Activated naive CD4-positive, alpha-beta T cell treated with anti-CD3 and anti-CD28 coated beads, Interleukin-2, amount 10 ng/mL, durations not matched to agents 7 days and 5 days (primary cell): Measurements from ENCODE around the gene OXLD1.

Source experiments
- CTCF ChIA-PET: fragments of 350-600 bp; sonication (Branson Sonifier 250); formaldehyde crosslinking; loops from one replicate; lab custom pipeline; 2021; ENCODE audit warnings: antibody characterized with exemption; lab: Charles Lee
- DNase-seq: peaks from one replicate; pipeline ENCODE4 v3.0.0-alpha.2; 2020
- H3K27ac Mint-ChIP-seq: one replicate; pipeline ENCODE4 v1.8.0; 2021; ENCODE audit warnings: mild to moderate bottlenecking, moderate library complexity, mixed read lengths
- H3K27me3 Mint-ChIP-seq: one replicate; pipeline ENCODE4 v1.8.0; 2021; ENCODE audit warnings: mild to moderate bottlenecking, mixed read lengths
- H3K36me3 Mint-ChIP-seq: one replicate; pipeline ENCODE4 v1.8.0; 2021; ENCODE audit warnings: mixed read lengths
- H3K4me1 Mint-ChIP-seq: one replicate; pipeline ENCODE4 v1.8.0; 2021; ENCODE audit warnings: mixed read lengths
- H3K4me3 Mint-ChIP-seq: one replicate; pipeline ENCODE4 v1.8.0; 2021; ENCODE audit warnings: mild to moderate bottlenecking, moderate library complexity, mixed read lengths
- H3K9me3 Mint-ChIP-seq: one replicate; pipeline ENCODE4 v1.8.0; 2021; ENCODE audit warnings: mixed read lengths

OXLD1 gene

DNA sequence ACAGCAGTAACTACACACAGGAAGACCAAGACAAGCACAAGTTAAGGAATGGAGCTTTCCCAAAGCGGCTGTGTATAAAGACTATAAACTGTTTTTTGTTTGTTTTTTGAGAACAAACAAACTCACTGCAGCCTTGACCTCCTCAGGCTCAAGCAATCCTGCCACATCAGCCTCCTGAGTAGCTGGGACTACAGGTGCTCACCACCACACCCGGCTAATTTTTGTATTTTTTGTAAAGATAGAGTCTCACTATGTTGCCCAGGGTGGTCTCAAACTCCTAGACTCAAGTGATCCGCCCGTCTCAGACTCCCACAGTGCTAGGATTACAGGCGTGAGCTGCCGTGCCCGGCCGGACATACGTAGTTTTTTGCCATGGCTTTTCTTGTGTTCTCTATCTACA, 6.0 kb downstream of the OXLD1 start:
- DNase-seq, result no peak
- Mint-ChIP-seq H3K27me3 (no peaks in the 10 kb centered on the region), H3K9me3 (no peaks in the 10 kb centered on the region), H3K4me1 (peaks cover 42% of the 10 kb centered on the region), H3K36me3 (peaks cover 8% of the 10 kb centered on the region), H3K4me3 (no peak overlapping the region), H3K27ac (no peak overlapping the region)
- CTCF ChIA-PET, result interaction anchor here (1.4 kb wide), 1 partner anchor 60 kb away, joined by 4 read pairs; no protein-coding TSS in a partner anchor

- Mint-ChIP-seq H3K4me3 (no peak overlapping the region), H3K36me3 (no peaks in the 10 kb centered on the region), H3K27ac (no peak overlapping the region), H3K4me1 (peaks cover 37% of the 10 kb centered on the region), H3K27me3 (no peaks in the 10 kb centered on the region), H3K9me3 (no peaks in the 10 kb centered on the region)
- CTCF ChIA-PET, result no interaction called here
- no peak for DNase-seq
These were observed 7.4 kb downstream of the OXLD1 start for GRCh38 chr17:81659038-81659437.

DNA sequence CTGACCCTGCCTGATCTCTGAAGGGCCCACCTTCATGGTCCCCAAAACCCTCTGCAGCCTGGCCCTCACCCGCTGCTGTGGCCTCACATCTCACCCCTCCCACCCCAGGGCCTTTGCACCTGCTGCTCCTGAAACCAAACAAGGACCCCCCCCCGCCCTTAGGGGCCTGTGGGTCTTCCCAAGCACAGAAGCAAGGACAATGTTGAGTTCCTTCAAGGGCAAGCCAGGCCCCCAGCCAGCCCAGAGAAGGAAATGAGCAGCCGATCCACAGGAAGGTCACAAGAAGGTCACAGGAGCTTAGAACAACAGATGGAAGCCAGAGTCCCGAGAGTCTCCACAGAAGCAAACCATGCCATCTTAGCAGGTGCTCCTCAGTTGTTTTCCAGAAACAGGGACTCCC, 9.6 kb downstream of the OXLD1 start:
- Mint-ChIP-seq H3K27ac (peak overlapping the region; percentile 67), H3K4me3 (no peak overlapping the region), H3K9me3 (no peaks in the 10 kb centered on the region), H3K36me3 (peaks cover 2% of the 10 kb centered on the region), H3K27me3 (peaks cover 7% of the 10 kb centered on the region), H3K4me1 (peaks cover 35% of the 10 kb centered on the region)
- CTCF ChIA-PET, result no interaction called here
- no peak for DNase-seq

GRCh38 chr17:81656118-81656743, 10.2 kb downstream of the OXLD1 start, which contains the start of gene PDE6G:
Gene PDE6G (minus strand): TSS chr17:81656542. CDS start chr17:81653305, 3,237 bp downstream.
- peak within 1 kb of the TSS; percentile 67 for H3K27ac Mint-ChIP-seq
- CTCF ChIA-PET, result interaction anchor here (1.1 kb wide), 1 partner anchor 9 kb away, joined by 3 read pairs; no protein-coding TSS in a partner anchor

GRCh38 chr17:81655378-81656117, 10.9 kb downstream of the OXLD1 start:
- Mint-ChIP-seq H3K36me3 (peaks cover 2% of the 10 kb centered on the region), H3K27me3 (peaks cover 17% of the 10 kb centered on the region), H3K4me3 (no peak overlapping the region), H3K27ac (no peak overlapping the region), H3K9me3 (no peaks in the 10 kb centered on the region), H3K4me1 (peaks cover 34% of the 10 kb centered on the region)
- CTCF ChIA-PET, result interaction anchor here (1.1 kb wide), 1 partner anchor 10 kb away, joined by 3 read pairs; no protein-coding TSS in a partner anchor
- no peak for DNase-seq

More at GRCh38 chr17:81656118-81656743, 10.2 kb downstream of the OXLD1 start, which contains the start of gene PDE6G:
- Mint-ChIP-seq H3K27me3 (peaks cover 13% of the 10 kb centered on the region), H3K9me3 (no peaks in the 10 kb centered on the region), H3K36me3 (peaks cover 2% of the 10 kb centered on the region), H3K4me3 (no peak within 1 kb of the TSS), H3K4me1 (peaks cover 36% of the 10 kb centered on the region)
- no peak for DNase-seq

GRCh38 chr17:81652906-81653771, 13.3 kb downstream of the OXLD1 start:
- Mint-ChIP-seq H3K27me3 (peaks cover 39% of the 10 kb centered on the region), H3K27ac (peak overlapping the region; percentile 88), H3K9me3 (peaks cover 6% of the 10 kb centered on the region), H3K4me1 (peaks cover 34% of the 10 kb centered on the region), H3K4me3 (peak overlapping the region; percentile 85), H3K36me3 (peaks cover 4% of the 10 kb centered on the region)
- CTCF ChIA-PET, result no interaction called here
- peak; percentile 61 for DNase-seq

DNA sequence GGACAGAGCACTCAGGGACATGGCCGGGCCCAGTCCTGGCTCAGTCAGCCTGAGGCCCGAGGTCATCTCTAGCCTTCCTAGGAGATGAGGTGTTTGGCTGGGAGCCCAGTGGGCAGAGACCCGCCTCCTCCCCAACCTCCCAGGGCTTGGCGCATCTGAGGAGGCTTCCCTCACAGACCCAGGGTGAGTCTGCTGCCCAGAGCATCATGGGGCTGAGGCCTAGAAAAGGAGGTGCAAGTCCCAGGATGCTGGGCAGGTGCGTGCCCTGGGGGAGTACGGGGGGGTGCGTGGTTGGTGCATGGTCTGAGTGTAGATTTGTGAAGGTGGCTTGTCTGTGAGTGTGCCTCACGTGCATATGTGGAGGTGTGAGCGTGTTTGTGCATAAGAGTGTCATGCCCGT, 14.7 kb downstream of the OXLD1 start:
- Mint-ChIP-seq H3K4me1 (peaks cover 26% of the 10 kb centered on the region), H3K36me3 (peaks cover 4% of the 10 kb centered on the region), H3K27ac (no peak overlapping the region), H3K27me3 (peaks cover 53% of the 10 kb centered on the region), H3K4me3 (peak overlapping the region; percentile 45), H3K9me3 (peaks cover 6% of the 10 kb centered on the region)
- CTCF ChIA-PET, result no interaction called here
- DNase-seq, result no peak

DNA sequence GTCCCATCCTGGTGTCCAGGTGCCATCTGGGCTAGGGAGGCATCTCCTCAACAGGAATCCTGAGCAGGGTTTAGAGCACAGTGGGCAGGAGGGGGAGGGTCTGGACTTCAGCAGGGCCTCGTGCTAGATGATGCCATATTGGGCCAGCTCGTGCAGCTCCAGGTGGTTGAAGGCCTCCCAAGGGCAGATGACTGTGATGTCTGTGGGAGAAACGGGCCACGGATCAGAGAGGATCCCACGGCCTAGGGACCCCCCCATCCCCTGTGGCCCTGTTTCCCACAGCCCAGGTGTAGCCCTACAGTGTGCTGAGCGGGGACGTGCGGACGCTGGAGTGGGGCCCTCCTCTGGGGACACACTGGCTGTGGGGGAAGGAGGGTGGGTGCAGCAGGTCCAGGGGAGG, 15.5 kb downstream of the OXLD1 start:
- CTCF ChIA-PET, result interaction anchor here (0.5 kb wide), 1 partner anchor 90 kb away, joined by 3 read pairs; no protein-coding TSS in a partner anchor
- H3K9me3 Mint-ChIP-seq, result peaks cover 6% of the 10 kb centered on the region
- peaks cover 4% of the 10 kb centered on the region for H3K36me3 Mint-ChIP-seq
- H3K27me3 Mint-ChIP-seq, result peaks cover 60% of the 10 kb centered on the region
- H3K4me3 Mint-ChIP-seq, result no peak overlapping the region
- no peak overlapping the region for H3K27ac Mint-ChIP-seq
- DNase-seq, result no peak
- peaks cover 23% of the 10 kb centered on the region for H3K4me1 Mint-ChIP-seq

DNA sequence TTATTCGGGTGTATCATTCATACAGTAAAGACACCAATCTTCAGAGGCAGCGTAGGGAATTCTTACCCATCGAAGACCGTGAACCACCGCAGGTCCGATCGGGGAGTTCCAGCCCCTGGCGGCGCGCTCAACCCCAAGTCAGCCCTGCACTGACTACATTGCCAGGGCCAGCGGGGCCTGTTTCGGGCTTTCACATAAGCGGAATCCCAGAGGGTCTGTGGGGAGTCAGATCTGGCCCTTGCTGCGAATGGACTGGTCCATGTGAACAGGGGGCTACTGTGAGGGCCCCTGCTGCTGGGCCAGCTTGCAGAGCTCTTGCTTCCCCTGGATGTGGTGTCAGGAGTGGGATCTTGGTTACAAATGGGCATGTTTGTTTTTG, 17.7 kb downstream of the OXLD1 start:
- H3K36me3 Mint-ChIP-seq, result peaks cover 4% of the 10 kb centered on the region
- CTCF ChIA-PET, result interaction anchor here (0.7 kb wide), 1 partner anchor 1393 kb away, joined by 3 read pairs; no protein-coding TSS in a partner anchor
- peaks cover 62% of the 10 kb centered on the region for H3K27me3 Mint-ChIP-seq
- no peak for DNase-seq
- H3K27ac Mint-ChIP-seq, result no peak overlapping the region
- H3K4me1 Mint-ChIP-seq, result peaks cover 12% of the 10 kb centered on the region
- no peak overlapping the region for H3K4me3 Mint-ChIP-seq
- peaks cover 6% of the 10 kb centered on the region for H3K9me3 Mint-ChIP-seq

GRCh38 chr17:81648013-81648706, 18.2 kb downstream of the OXLD1 start:
- peaks cover 2% of the 10 kb centered on the region for H3K36me3 Mint-ChIP-seq
- H3K27me3 Mint-ChIP-seq, result peaks cover 58% of the 10 kb centered on the region
- H3K9me3 Mint-ChIP-seq, result peaks cover 6% of the 10 kb centered on the region
- CTCF ChIA-PET, result no interaction called here
- no peak overlapping the region for H3K27ac Mint-ChIP-seq
- H3K4me1 Mint-ChIP-seq, result peaks cover 7% of the 10 kb centered on the region
- no peak for DNase-seq
- no peak overlapping the region for H3K4me3 Mint-ChIP-seq

DNA sequence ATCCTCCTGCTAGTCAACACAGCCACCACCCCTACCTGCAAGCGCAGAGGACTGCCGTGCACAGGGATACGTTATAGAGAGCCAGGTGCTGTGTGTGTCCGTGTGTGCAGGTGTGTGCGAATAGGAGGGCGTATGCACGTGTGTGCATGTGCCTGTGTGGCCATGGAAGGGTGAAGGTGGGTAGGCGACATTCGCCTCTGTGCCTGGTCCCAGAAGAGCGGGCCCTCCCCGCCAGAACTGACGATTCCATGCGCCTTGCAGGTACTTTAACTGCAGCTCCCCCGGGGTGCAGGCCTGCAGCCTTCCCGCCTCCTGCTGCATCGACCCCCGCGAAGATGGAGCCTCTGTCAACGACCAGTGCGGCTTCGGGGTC, 18.8 kb downstream of the OXLD1 start:
- Mint-ChIP-seq H3K36me3 (peaks cover 2% of the 10 kb centered on the region), H3K27me3 (peaks cover 58% of the 10 kb centered on the region), H3K27ac (no peak overlapping the region), H3K9me3 (peaks cover 6% of the 10 kb centered on the region), H3K4me3 (no peak overlapping the region), H3K4me1 (peaks cover 5% of the 10 kb centered on the region)
- CTCF ChIA-PET, result no interaction called here
- DNase-seq, result no peak

- peaks cover 2% of the 10 kb centered on the region for H3K36me3 Mint-ChIP-seq
- H3K27me3 Mint-ChIP-seq, result peaks cover 58% of the 10 kb centered on the region
- peaks cover 6% of the 10 kb centered on the region for H3K9me3 Mint-ChIP-seq
- H3K27ac Mint-ChIP-seq, result no peak overlapping the region
- DNase-seq, result no peak
- CTCF ChIA-PET, result interaction anchor here (0.6 kb wide), 1 partner anchor 18 kb away, joined by 3 read pairs; no protein-coding TSS in a partner anchor
- no peak overlapping the region for H3K4me3 Mint-ChIP-seq
- H3K4me1 Mint-ChIP-seq, result peaks cover 5% of the 10 kb centered on the region
These were observed 19.4 kb downstream of the OXLD1 start for GRCh38 chr17:81646869-81647600.
